Hippocampal formation (tissue), 2 donors: ENCODE data around the gene MYH13.
"Not testable (repeated sequence)": the region's sequence is repeated elsewhere in the genome, so short reads cannot be mapped to it uniquely, and the experiment has no call there.

ENCODE experiments used
- DNase-seq, 2 donors: peaks; one replicate each; lab custom pipeline; 2025; lab: John Stamatoyannopoulos, UW

Gene MYH13

DNA sequence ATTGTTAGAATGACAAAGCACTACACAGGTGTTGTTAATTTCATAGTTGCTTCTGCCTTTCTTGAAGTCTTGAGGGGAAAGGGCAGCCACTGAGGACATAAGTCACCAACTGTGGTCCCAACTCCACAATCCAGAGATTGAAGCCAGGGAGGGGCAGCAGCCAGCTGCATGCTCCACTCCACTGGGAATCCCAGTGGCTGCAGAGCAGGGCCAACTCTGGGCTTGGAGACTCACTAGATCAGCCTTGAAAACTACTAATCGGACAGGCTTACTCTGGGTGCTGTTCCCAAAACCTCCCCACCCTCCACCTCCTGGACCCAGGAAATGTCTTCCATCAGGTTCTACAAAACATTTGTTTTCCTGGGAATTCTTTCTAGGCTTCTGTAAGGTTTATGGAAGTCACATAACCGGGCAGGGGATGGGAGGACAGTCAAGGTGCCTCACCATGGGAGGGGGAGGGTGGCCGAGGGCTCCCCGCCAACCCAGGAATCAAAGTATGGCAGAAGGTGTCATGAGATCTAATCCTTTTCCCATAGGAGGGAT lies 68.0 kb downstream of the MYH13 start:
- no peak for DNase-seq

GRCh38 chr17:10297691-10298090 lies 75.1 kb downstream of the MYH13 start:
- DNase-seq: no peak

DNA sequence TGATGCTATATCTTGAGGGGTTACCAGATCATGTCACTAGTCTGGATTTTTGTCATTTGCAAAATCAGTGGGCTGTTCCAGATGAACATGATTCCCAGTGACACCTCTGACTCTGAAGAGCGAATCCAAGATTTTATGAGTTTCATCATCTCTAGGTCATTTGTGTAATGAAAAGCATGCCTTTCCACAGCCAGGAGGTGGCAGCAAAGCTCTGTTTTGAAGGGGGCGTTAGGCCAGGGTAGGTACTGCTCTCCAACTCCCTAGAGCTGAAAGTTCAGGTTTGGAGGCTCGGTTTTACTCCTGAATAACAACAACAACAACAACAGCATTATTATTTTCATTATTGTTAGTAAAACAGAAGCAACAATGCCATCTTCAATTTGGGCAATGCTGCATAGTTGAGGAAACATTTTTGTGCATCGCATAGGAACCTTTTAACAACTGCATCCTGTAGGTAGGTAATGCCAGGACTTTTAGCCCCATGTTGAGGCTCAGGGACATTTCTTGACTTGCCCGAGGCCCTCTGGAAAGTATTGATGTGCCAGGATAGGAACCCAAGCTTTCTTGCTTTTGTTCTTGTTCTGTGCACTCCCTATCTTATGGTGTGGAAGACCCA lies 77.0 kb downstream of the MYH13 start:
- DNase-seq: peak; percentile 37 to 61

GRCh38 chr17:10294180-10294579 lies 78.6 kb downstream of the MYH13 start:
- DNase-seq: no peak

DNA sequence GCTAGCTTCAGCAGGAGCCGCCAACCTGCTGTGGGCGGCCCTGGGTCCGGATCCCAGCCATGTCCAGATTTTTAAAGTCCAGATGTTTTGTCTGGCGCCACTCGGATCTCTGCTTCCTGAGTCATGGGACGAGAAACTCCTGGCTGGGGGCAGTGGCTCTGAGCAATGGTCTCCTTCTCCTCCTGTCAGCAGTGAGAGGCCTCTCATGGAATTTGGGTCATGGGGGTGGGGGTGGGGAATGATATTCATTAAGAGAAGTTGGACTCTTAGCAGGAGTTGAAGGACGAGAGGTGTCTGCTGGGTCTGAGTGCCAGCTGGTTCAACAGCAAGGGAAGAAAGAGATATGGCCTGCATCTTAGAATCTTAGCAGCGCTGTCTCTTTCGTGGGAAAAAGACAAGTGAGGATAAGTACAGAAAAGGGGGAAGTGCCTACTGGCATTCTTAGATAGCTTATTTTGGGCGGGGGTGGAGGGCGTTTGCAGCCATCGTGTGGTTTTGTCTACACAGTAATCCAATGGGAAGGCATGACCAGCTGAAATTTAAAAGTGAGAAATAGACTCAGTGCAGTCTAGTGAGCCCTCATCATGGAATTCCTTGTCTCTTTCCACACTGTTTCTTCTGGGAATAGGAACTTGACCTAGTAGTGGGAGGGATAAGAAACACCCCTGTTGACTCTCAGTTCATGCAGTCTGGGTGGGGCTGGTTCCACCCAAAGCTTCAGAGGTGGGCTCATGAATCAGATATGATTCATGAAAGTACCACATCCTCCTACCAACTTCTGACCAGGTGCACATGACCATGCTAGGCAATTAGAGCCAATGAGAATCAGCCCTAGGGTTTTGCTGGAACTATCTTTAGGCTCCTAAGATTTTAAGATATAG lies 80.5 kb downstream of the MYH13 start:
- no peak for DNase-seq

DNA sequence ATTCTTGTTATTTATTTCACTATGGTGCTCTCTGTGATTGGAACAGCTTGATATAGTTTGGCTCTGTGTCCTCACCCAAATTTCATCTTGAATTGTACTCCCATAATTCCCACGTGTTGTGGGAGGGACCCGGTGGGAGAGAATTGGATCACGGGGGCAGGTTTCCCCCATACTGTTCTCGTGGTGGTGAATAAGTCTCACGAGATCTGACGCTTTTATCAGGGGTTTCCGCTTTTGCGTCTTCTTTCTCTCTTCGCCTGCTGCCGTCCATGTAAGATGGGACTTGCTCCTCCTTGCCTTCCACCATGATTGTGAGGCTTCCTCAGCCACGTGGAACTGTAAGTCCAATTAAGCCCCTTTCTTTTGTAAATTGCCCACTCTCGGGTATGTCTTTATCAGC lies 81.2 kb downstream of the MYH13 start:
- not testable (repeated sequence) for DNase-seq

- no peak for DNase-seq
Measured at GRCh38 chr17:10290041-10290440, 82.8 kb downstream of the MYH13 start.

- no peak for DNase-seq
Measured at GRCh38 chr17:10286324-10286723, 86.5 kb downstream of the MYH13 start.

GRCh38 chr17:10285896-10286295 lies 86.9 kb downstream of the MYH13 start:
- no peak for DNase-seq

- no peak for DNase-seq
Measured at GRCh38 chr17:10280068-10280467, 92.7 kb downstream of the MYH13 start.

- DNase-seq: no peak
Measured at GRCh38 chr17:10278218-10278617, 94.6 kb downstream of the MYH13 start.

DNA sequence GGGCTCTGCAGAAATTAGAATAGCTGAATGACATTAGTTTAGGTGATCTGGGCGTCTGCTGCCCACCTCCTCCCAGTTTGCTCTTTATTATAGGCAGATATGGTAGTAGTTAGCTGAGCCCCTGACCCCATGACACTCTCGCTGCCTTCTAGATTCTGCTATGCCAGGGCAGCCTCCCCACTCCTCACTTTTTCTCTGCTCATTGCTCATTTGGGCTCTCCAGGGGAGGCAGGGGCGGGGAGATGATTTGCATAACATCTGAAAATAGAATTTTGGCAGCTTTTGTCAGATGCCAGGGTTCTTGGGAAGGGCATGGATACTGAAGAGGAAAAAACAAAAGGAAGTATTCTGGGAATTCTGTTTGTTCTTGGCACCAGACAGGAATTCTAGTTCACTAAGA lies 96.4 kb downstream of the MYH13 start:
- no peak for DNase-seq

DNA sequence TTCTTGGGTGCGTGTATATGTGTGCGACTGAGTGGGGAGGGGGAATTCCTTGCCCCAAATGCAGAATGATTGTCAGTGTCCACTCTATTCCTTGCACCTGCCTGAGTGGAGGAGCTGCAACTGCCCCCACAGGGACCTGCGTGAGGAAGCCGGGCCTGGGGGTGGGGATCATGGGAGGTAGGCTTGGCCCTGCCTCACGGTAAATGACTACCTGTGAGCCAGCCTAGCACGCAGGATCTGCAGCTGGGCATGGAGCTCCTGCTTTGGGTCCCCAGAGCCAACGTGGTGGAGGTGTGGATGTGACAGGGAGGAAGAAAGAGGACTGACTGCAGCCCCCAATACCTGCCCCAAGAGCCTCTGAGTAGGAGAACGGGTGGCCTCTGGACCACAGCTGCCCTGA lies 97.4 kb downstream of the MYH13 start:
- DNase-seq: no peak

- DNase-seq: no peak
Measured at GRCh38 chr17:10271106-10271562, 101.7 kb downstream of the MYH13 start.

GRCh38 chr17:10270258-10270657 lies 102.5 kb downstream of the MYH13 start:
- no peak for DNase-seq

DNA sequence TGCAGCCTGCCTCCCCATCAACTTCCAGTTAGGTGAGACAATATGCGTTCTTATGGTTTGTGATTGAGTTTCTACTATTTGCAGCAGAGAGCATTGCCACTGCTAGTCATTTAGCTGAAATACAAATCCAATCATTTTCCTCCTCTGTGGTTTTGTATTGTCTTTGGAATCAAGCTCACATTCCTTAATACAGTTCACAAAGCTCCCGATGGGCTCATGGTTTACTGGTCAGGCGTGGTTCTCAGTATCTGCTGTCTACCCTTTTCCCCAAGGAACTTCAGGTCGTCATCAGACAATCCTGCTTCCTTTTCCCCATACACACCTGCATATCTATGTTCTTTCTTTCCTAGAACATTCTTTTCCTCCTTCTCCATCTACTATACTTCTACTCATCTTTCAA lies 104.8 kb downstream of the MYH13 start:
- DNase-seq: no peak

DNA sequence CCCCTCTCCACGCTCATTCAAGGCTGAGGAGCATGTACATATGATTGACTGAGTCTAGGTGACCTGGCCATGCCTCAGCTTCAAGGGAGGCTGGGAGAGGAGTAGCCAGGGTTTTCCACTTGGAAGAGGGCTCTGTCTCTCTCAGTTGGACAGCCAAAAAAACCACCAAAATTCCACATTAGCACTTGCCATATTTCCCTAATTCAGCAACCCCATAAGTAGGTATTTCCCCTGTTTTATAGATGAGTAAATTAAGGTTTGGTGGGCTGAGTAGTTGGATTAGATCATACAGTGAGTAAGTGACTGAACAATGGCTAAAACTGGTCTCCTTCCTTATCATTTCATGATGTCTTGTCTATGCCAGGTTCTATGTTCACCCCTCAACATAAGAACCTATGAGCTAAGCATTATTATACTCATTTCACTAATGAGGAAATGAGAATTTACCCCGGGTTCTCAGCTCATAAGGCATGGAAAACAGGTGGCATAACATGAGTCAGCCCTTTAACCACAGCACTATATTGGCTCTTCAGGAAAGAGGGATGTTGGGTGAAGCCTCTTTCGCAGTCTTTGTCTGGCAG lies 106.4 kb downstream of the MYH13 start:
- DNase-seq: no peak

GRCh38 chr17:10265100-10265810 lies 107.6 kb downstream of the MYH13 start:
- DNase-seq: no peak

- no peak for DNase-seq
Measured at GRCh38 chr17:10264051-10264450, 108.8 kb downstream of the MYH13 start.

DNA sequence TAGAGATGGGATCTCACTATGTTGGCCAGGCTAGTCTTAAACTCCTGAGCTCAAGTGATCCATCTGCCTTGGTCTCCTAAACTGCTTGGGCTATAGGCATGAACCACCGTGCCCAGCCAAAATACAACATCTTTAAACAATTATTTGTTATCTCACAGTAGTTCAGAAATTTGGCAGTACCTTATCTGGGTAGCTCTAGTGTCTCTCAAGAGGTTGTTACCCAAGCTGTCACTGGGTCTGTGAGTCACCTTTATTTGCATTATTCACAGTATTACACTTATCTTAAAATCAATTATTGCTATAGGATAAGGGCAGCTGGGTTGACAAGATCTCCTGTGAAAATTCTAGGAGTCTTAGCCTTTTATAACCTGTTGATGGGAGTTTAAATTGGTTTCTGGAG lies 110.4 kb downstream of the MYH13 start:
- no peak for DNase-seq

DNA sequence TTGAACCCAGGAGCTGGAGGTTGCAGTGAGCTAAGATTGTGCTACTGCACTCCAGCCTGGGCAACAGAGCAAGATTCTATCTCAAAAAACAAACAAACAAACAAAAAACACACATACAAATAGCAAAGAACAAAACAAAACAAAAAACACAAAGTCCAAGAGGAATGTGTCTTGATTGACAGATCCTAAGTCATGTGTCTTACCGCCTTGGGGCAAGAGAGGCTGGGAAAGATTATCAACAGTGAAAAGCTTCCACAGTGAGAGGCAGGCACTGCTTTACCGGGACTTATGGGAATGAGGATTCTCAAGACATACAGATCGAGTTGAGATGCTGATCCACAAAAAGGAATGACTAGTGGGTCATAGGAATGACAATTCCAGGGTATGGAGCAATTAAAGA lies 111.7 kb downstream of the MYH13 start:
- DNase-seq: no peak
